IPS-18c (cell line): ENCODE results near the gene ZFYVE26.

ENCODE experiments used
- H3K4me3 ChIP-seq: 2 replicates; pipeline ENCODE4 v1.7.0; 2013; ENCODE audit warnings: low read depth, mild to moderate bottlenecking, low read length, moderate library complexity; ENCODE audit not compliant: insufficient read depth
- H3K9me3 ChIP-seq: one replicate; pipeline ENCODE4 v1.6.1; 2013; ENCODE audit warnings: mild to moderate bottlenecking, low read length, moderate library complexity; ENCODE audit not compliant: control insufficient read depth, insufficient read depth

ZFYVE26 gene

GRCh38 chr14:67816326-67817002 is at the start of gene ZFYVE26:
TSS of gene ZFYVE26 (minus strand) at chr14:67816590. CDS start at chr14:67815963, 627 bp downstream.
- Histone ChIP-seq H3K9me3 (no peaks in the 10 kb centered on the region), H3K4me3 (peak within 1 kb of the TSS; percentile 76)

- no peaks in the 10 kb centered on the region for H3K9me3 ChIP-seq
These were observed 46.8 kb upstream of the ZFYVE26 start for GRCh38 chr14:67863223-67863622.

GRCh38 chr14:67859169-67859749 is 42.9 kb upstream of the ZFYVE26 start:
- Histone ChIP-seq H3K9me3 (no peaks in the 10 kb centered on the region), H3K4me3 (no peak overlapping the region)

More at GRCh38 chr14:67863223-67863622, 46.8 kb upstream of the ZFYVE26 start:
- no peak overlapping the region for H3K4me3 ChIP-seq

GRCh38 chr14:67857778-67858350 is 41.5 kb upstream of the ZFYVE26 start:
- no peaks in the 10 kb centered on the region for H3K9me3 ChIP-seq
- H3K4me3 ChIP-seq: no peak overlapping the region

GRCh38 chr14:67856827-67857226 is 40.4 kb upstream of the ZFYVE26 start:
- no peaks in the 10 kb centered on the region for H3K9me3 ChIP-seq

GRCh38 chr14:67853715-67854114 is 37.3 kb upstream of the ZFYVE26 start:
- no peak overlapping the region for H3K4me3 ChIP-seq

More at GRCh38 chr14:67856827-67857226, 40.4 kb upstream of the ZFYVE26 start:
- no peak overlapping the region for H3K4me3 ChIP-seq

GRCh38 chr14:67852926-67853604 is 36.7 kb upstream of the ZFYVE26 start:
- Histone ChIP-seq H3K9me3 (no peaks in the 10 kb centered on the region), H3K4me3 (no peak overlapping the region)

More at GRCh38 chr14:67853715-67854114, 37.3 kb upstream of the ZFYVE26 start:
- H3K9me3 ChIP-seq: no peaks in the 10 kb centered on the region

GRCh38 chr14:67851785-67852410 is 35.5 kb upstream of the ZFYVE26 start:
- no peak overlapping the region for H3K4me3 ChIP-seq
- H3K9me3 ChIP-seq: no peaks in the 10 kb centered on the region

GRCh38 chr14:67850066-67850830 is 33.9 kb upstream of the ZFYVE26 start:
- Histone ChIP-seq H3K9me3 (no peaks in the 10 kb centered on the region), H3K4me3 (no peak overlapping the region)

- Histone ChIP-seq H3K4me3 (no peak overlapping the region), H3K9me3 (no peaks in the 10 kb centered on the region)
These were observed 29.7 kb upstream of the ZFYVE26 start for GRCh38 chr14:67846029-67846610.

- no peak overlapping the region for H3K4me3 ChIP-seq
- no peaks in the 10 kb centered on the region for H3K9me3 ChIP-seq
These were observed 20.7 kb upstream of the ZFYVE26 start for GRCh38 chr14:67837011-67837624.

- Histone ChIP-seq H3K4me3 (no peak overlapping the region), H3K9me3 (no peaks in the 10 kb centered on the region)
These were observed 19.2 kb upstream of the ZFYVE26 start for GRCh38 chr14:67835596-67835995.

GRCh38 chr14:67833403-67833802 is 17.0 kb upstream of the ZFYVE26 start:
- Histone ChIP-seq H3K4me3 (no peak overlapping the region), H3K9me3 (no peaks in the 10 kb centered on the region)

- no peaks in the 10 kb centered on the region for H3K9me3 ChIP-seq
- H3K4me3 ChIP-seq: no peak overlapping the region
These were observed 14.7 kb upstream of the ZFYVE26 start for GRCh38 chr14:67831113-67831512.

GRCh38 chr14:67821121-67821520 is 4.7 kb upstream of the ZFYVE26 start:
- Histone ChIP-seq H3K9me3 (no peaks in the 10 kb centered on the region), H3K4me3 (no peak overlapping the region)

GRCh38 chr14:67820428-67820971 is 4.1 kb upstream of the ZFYVE26 start:
- Histone ChIP-seq H3K9me3 (no peaks in the 10 kb centered on the region), H3K4me3 (peak overlapping the region; percentile 61)
